HG03135 (cell line): ENCODE data around the gene MFSD11.
"Not testable (repeated sequence)": the region's sequence is repeated elsewhere in the genome, so short reads cannot be mapped to it uniquely, and the experiment has no call there.

ENCODE experiments used
- ATAC-seq: cut with Tn5 transposase; IDR thresholded peaks from one replicate; pipeline ENCODE4 v1.9.1; 2021; ENCODE audit warnings: mild to moderate bottlenecking, moderate library complexity; ENCODE audit not compliant: unreplicated experiment

MFSD11 gene

DNA sequence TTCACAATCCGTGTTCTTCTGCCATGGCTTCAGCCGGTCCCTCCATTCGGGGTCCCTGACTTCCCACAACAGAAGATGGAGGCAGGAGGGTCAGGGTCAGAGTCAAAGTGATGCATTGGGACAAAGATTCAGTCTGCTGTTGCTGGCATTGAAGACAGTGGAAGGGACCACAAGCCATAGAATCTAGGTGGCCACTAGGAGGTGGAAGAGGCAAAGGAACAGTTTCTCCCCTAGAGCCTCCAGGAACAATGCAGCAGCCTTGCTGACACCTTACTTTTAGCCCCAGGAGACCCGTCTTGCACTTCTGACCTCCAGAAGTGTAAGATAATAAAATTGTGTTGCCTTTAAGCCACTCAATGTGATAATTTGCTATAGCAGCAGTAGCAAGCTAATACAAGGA is 55.9 kb downstream of the MFSD11 start:
- no peak for ATAC-seq

DNA sequence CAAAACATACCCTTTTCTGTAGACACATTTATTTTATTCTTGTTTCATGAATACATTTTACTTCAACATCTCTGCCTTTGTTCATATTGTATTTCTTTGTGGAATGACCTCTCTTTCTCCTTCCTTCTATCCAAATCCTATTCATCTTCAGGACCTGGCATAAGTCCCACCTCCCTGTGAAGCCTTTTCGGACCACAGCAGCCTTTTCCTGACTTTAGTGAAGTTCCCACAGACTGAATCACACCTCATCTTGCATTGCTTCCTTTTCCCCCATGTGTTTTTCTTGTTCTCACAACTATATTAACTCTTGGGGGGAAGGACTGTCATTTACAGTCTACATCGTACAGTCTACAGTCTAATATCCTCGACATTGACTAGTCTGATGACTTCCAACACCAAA is 58.2 kb downstream of the MFSD11 start:
- ATAC-seq = no peak

DNA sequence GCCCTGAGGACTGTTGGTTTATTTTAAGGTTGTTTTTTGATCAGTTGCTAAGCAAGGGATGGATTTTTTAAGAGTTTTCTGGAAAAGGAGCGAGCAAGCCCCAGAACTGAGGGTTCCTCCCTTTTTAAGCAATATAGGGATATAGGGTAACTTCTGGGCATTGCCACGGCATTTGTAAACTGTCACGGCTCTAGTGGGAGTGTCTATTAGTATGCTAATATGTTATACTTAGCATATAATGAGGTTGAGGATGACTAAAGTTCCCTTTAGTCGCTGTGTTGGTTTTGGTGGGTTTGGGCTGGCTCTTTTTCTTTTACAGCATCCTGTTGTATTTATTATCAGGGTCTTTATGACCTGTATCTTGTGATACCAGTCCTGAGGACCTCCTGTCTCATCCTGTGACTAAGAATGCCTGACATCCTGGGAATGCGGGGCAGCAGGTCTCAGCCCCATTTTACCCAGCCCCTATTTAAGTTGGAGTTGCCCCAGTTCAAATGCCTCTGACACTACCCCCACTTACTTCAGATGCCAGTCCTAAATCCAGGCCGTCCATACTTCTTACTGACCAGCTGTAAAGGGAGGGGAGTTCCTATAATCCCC is 59.4 kb downstream of the MFSD11 start:
- no peak for ATAC-seq

DNA sequence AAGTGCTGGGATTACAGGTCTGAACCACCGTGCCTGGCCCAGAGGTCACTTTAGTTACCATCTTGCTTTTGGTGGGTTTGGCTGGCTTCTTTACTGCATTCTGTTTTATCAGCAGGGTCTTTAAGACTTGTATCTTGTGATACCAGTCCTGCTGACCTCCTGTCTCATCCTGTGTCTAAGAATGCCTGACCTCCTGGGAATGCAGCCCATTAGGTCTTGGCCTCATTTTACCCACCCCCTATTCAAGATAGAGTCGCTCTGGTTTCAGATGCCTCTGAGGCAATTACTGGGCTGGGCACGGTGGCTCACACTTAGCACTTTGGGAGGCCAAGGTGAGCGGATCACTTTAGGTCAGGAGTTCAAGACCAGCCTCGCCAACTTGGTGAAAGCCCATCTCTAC is 63.8 kb downstream of the MFSD11 start:
- no peak for ATAC-seq

DNA sequence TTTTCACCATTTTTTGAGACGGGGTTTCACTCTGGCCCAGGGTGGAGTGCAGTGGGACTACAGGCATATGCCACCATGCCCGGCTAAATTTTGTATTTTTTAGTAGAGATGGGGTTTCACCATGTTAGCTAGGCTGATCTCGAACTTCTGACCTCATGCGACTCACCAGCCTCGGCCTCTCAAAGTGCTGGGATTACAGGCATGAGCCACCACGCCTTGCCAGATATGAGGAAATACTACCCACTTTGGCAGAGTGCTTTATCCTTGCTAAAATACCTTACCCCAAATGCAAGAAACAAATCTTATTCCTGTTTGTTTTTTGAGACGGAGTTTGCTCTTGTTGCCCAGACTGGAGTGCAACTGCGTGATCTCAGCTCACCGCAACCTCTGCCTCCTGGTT is 67.4 kb downstream of the MFSD11 start:
- no peak for ATAC-seq

DNA sequence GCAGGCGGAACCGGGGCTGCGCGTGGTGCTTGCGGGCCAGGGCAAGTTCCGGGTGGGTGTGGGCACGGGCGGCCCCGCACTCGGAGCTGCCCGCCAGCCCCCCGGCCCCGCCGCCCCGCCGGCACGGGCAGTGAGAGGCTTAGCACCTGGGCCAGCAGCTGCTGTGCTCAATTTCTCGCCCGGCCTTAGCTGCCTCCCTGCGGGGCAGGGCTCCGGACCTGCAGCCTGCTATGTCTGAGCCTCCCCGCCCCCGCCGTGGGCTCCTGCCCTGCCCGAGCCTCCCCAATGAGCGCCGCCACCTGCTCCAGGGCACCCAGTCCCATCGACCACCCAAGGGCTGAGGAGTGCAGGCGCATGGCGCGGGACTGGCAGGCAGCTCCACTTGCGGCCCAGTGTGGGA is 68.2 kb downstream of the MFSD11 start:
- ATAC-seq = not testable (repeated sequence)

DNA sequence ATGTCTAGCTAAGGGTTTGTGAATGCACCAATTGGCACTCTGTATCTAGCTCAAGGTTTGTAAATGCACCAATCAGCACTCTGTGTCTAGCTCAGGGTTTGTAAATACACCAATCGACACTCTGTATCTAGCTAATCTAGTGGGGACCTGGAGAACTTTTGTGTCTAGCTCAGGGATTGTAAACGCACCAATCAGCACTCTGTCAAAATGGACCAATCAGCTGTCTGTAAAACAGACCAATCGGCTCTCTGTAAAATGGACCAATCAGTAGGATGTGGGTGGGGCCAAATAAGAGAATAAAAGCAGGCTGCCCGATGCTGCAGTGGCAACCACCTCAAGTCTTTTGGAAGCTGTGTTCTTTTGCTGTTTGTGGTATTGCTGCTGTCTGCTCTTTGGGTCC is 68.8 kb downstream of the MFSD11 start:
- ATAC-seq = not testable (repeated sequence)

DNA sequence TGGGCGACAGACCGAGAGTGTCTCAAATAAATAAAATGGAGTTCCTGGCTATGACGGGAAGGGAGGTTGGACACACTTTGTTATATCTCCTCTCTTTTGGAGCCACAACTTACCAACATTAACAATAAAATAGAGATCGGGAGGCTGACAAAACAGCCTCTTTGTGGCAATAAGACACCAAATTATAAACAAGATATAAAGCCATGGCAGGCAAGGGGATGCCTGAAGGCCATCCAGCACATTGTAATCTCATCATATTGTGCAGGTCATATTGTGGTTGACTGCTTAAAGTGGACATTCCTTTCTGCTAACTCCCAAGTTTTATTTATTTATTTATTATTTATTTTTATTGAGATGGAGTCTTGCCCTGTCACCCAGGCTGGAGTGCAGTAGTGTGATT is 70.4 kb downstream of the MFSD11 start:
- no peak for ATAC-seq

DNA sequence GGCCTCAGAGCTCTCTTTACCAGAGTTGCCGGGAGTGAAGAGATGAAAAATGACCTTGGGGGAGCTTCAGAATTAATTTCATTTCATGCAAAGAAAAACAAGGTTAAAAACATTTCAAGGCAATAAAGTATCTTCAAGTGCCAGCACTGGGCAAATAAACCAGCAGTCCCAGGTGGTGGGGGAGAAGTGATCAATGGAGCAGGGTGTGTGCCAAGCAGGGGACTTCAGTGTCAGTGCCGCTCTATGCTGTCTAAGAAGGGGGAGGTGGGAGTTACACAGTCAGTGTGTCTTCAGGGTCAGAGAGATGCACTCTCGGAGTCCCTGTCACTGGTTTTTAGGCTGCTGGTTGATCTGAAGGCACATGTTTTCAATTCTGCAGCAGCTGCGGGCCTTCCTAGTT is 73.0 kb downstream of the MFSD11 start:
- ATAC-seq = no peak

DNA sequence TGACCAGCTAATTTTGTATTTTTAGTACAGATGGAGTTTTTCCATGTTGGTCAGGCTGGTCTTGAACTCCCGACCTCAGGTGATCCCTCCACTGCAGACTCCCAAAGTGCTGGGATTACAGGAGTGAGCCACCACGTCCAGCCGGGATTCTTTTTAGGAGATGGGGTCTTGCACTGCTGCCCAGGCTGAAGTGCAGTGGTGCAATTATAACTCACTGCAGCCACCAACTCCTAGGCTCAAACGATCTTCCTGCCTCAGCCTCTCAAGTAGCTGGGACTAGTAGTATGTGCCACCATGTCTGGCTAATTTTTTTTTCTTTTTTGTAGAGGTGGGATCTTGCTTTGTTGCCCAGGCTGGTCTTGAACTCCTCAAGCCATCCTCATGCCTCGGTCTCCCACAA is 73.9 kb downstream of the MFSD11 start:
- no peak for ATAC-seq

DNA sequence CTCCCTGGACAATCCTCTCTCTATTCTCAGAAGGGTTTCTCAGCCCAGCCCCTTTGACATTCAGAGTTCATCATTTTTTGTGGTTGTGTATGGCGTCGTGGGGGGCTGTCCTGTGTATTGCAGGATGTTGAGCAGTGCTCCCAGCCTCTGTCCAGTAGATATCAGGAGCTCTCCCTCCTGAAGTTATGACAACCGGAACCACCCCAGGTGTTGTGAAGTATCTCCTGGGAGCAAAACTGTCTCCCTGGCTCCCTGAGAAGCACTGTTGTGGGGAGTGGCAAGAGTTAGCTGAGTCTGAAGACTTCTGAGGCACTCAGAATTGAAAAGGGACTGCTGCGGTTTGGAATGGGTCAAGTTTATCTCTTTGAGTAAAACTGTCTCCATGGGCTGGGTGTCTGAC is 74.3 kb downstream of the MFSD11 start:
- ATAC-seq = no peak

DNA sequence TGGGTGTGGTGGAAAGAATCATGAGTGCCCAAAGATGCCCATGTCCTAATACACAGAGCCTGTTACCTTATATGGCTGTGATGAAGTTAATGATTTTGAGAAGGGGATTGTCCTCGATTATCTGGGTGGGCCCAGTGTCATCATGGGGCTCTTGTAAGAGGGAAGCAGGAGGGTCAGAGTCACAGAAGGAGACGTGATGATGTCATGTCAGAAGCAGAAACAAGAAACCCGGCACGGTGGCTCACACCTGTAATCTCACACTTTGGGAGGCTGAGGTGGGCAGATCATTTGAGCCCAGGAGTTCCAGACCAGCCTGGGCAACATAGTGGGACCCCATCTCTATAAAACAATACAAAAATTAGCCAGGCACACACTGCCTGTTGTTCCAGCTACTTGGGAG is 75.0 kb downstream of the MFSD11 start:
- ATAC-seq = no peak

DNA sequence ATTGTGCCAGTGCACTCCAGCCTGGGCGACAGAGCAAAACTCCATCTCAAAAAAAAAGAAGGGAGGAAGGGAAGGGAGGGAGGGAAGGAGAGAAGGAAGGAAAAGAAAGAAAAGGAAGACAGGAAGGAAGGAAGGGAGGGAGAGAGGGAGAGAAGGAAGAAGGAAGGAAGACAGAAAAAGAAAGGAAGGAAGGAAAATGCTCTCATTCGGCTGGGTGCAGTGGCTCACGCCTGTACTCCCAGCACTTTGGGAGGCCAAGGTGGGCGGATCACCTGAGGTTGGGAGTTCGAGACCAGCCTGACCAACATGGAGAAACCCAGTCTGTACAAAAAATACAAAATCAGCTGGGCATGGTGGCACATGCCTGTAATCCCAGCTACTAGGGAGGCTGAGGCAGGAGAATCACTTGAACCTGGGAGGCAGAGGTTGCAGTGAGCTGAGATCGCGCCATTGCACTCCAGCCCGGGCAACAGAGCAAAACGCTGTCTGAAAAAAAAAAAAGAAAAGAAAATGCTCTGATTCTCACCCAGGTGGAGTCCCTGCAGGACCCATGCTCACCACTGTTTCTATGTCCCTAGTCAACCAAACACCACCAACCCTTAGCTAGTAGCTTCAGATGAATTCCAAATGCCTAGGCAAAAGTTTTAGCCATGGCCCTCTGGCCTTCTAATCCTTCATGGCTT is 78.1 kb downstream of the MFSD11 start:
- ATAC-seq = not testable (repeated sequence)

DNA sequence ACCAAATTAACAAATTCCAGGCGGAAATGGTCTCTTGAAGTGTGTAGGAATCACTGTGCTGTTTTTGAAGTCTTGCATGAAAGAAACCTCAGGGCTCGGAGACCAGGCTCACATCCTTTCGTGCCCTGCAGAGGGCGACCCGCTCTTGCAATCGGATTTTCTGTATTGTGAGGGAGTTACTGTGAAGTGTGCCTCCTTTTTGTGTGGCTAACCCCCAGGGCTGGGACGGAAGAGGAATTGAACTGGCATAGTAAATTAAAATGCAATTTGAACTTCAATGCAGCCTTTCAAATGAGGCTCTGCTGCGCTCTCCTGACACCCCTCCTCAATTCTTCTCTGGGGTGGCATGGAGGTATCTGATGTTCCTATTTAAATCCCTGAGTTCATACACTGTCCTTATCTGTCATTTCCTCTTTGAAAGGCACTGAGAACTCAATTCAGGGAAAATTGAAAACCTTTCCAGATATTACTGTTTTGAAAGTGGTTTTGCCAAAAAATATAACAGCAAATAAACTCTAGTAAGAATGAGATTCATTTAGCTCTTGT is 78.7 kb downstream of the MFSD11 start:
- ATAC-seq = no peak

DNA sequence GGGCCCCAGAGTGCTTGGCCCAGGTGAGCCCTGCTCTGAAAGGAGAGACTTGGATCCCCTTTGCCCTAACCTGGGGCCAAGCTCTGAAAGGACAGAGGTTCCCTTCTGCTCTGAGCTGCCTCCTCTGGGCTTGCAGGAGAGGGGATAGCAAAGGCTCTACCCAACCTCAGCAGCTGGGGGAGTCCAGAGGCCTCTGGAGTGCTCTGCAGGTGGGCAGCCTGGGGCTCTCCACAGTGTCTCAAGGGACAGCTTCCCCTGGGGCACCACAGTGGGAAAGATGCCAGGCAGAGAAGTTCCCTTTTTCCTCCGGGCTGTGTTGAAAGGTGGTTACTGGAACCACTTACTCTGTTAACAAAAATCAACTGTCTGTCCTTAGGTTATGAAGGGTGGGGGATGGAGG is 82.1 kb downstream of the MFSD11 start:
- no peak for ATAC-seq

DNA sequence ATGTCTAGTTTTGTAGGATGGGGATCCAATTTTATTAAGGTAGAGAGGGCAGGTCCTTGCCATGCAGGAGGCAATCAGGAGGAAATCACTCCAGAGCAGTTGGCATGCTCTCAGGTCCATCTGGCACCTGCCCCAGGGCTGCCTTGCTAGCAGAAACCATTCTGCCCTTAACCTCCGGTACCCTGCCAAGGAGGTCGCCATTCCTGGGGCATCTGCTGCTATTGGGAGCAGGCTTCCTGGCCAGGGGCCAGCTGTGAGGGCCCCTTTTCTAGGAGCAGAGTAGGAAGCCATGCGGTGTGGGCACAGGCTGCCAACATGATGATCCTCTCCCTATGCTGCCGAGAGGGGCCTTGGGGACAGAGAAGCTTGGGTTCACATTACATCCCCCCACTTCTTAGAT is 82.6 kb downstream of the MFSD11 start:
- no peak for ATAC-seq

DNA sequence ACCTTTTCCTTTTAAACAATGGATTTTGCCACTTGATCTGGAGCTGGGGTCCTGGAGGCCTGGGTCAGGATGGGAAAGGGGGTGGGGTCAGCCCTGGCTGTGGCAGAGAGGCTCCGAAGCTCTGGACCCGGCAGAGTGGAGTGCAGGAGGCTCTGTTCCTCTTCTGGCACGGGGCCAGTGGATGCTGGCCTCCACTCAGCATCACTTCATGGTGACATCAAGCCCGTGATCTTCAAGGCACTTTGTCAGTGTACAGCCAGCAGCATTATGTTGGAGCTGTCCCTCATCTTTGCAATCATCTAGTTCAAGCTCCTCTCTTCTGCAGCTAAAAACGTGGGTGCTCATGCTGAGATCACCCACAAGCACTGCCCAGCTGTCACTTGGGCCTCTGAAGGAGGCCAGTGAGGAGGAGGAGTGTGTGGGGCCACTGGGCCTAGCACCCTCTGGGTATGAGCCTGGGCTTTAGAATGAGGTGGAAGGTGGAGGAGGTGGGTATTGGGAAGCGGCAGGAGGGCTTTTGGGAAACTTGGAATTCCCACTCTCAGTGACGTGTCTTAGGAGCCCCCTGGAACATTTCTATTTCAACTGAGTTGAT is 84.4 kb downstream of the MFSD11 start:
- no peak for ATAC-seq

DNA sequence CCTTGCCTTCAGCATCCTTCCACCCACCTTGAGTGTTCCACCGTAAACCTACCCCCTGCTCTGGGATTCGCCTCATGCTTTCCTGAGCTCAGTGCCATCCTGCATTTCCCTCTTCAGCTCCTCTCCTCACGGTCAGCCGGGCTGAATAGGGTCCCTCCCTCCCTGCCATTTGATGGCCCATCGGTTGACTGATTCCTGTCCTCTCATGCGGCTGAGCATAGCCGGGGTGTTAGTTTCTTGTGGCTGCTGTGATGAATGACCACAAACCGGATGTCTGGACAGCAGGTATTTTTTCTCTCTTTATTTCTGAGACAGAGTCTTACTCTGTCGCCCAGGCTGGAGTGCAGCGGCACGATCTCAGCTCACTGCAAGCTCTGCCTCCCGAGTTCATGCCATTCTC is 86.2 kb downstream of the MFSD11 start:
- no peak for ATAC-seq

DNA sequence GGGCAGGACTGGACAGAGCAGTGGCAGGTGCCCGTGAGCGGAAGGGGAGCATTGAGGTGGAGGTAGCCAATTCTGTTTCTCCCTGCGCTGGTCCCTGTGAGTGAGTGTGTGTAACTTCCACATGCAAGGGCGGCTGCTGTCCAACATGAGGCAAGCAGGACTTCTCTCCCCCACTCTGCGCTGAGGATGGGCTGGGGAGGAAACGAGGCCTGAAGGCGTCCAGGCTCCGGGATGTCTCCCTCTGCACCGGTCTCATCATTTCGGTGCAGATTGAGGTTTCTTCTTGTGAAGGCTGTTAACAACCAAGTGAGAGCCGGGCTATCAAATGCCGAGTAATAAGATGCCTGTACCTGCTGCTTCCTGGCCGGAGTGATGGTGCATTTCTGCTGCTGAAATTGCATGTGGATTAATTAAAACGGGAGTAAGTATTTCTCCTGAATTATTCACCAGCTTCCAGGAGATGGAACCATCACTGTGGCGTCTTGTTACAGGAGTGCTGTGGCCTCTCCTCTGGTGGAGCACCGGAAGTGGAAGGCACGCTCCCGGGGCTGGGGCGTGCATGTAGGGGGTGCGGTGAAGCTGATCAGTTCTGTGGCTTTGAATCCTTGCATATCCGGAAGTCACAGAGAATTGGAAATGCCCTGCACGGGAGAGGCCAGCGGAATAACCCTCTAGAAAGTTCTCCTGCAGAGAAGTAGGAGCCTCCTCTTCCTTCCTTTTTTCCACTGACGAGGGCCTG is 88.6 kb downstream of the MFSD11 start:
- no peak for ATAC-seq

DNA sequence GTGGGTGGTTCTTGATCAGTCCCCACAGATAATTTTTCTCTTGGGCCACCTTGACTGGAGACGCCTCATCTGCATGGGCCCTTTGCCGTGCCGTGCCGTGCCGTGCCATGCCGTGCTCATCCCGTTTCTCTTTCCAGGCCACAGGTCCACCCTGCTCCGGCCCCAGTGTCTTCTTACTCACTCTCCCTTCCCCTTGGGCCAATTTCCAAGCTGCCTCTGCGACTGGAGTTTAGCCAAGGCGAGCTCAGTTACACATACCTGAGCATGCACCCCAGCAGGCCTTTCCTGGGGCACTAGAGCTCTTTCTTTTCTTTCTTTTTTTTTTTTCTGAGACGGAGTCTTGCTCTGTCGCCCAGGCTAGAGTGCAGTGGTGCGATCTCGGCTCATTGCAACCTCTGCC is 89.8 kb downstream of the MFSD11 start:
- no peak for ATAC-seq
